HL-60 (cell line): ENCODE measurements around the gene SOBP.

Experiments
- DNase-seq, 2 experiments: peaks; one replicate each; pipeline ENCODE4 v3.0.0-alpha.2; 2010 to 2020; ENCODE audit warnings: low read depth in 1 of 2, low spot score in 1 of 2
- H3K27ac ChIP-seq: fragments of 250-450 bp; sonication (Bioruptor Pico); replicated peaks from 2 replicates; pipeline ENCODE4 v1.5.1; 2020; ENCODE audit warnings: mild to moderate bottlenecking, moderate library complexity
- H3K27me3 ChIP-seq: fragments of 250-450 bp; sonication (Bioruptor Pico); 2 replicates; pipeline ENCODE4 v1.5.1; 2021; ENCODE audit warnings: mild to moderate bottlenecking, moderate library complexity; ENCODE audit not compliant: insufficient read depth, poor library complexity, severe bottlenecking
- H3K4me3 ChIP-seq: replicated peaks from 2 replicates; pipeline ENCODE4 v1.5.1; 2011; ENCODE audit warnings: mild to moderate bottlenecking, control low read depth, low read length; ENCODE audit not compliant: insufficient read depth
- CTCF ChIP-seq: IDR thresholded peaks from one replicate; pipeline ENCODE4 v1.5.1; 2011; ENCODE audit warnings: low read length, control low read depth, inconsistent platforms; ENCODE audit not compliant: insufficient read depth
- GABPA ChIP-seq: IDR thresholded peaks from 2 replicates; pipeline ENCODE4 v1.6.1; 2012; ENCODE audit warnings: low read depth
- POLR2AphosphoS5 ChIP-seq: IDR thresholded peaks from 2 replicates; pipeline ENCODE4 v1.6.1; 2012; ENCODE audit warnings: low read depth
- SPI1 ChIP-seq: IDR thresholded peaks from 2 replicates; pipeline ENCODE4 v1.6.1; 2012; ENCODE audit warnings: low read depth, mild to moderate bottlenecking, borderline replicate concordance
- TF ChIP-seq, protein P1 (sequence below): IDR thresholded peaks from 2 replicates; pipeline ENCODE4 v1.6.1; 2012; ENCODE audit warnings: low read depth; ENCODE audit not compliant: insufficient replicate concordance

Gene SOBP

GRCh38 chr6:107504270-107505026, 14.5 kb downstream of the SOBP start:
- no peak overlapping the region for H3K27ac ChIP-seq
- no peak for TF ChIP-seq SPI1
- no peak overlapping the region for H3K4me3 ChIP-seq
- H3K27me3 ChIP-seq, result peaks cover 2% of the 10 kb centered on the region
- DNase-seq, result no peak

DNA sequence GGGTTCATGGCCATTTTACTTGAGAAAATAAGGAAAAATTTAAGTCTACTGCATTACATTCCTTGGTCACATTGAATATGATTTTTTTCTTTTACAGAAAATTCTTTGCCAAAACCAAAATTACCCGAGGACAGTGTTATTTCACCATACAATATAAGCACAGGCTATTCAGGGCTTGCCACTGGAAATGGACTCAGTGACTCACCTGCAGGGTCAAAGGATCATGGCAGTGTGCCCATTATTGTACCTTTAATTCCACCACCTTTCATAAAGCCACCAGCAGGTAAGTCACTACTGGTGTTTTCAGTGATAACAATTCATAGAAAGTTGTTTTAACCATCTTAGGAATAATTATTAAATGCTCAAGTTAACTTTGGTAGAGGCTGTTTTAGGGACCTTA, 16.2 kb downstream of the SOBP start:
- TF ChIP-seq CTCF, result no peak
- no peak for DNase-seq
- no peaks in the 10 kb centered on the region for H3K27me3 ChIP-seq
- H3K4me3 ChIP-seq, result no peak overlapping the region
- H3K27ac ChIP-seq, result no peak overlapping the region

DNA sequence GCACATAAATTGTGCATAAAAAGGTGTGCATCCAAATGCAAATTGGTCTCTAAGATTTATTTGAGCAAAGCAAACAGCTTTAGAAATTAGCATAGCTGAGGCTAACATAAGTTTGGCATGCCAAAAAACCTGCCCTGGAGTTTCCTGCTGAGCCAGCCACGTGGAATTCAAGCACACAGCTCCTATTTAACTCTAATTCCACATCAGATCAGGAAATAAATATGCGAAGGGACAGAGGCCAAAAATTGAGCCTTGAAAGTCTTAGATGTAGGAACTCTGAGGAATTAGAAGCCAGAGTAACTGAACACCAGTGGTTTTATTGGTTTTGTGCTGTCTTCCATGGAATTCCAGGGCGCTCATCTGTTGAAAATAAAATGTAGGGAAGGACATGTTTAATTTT, 19.6 kb downstream of the SOBP start:
- Histone ChIP-seq H3K27me3 (no peaks in the 10 kb centered on the region), H3K4me3 (no peak overlapping the region), H3K27ac (no peak overlapping the region)
- TF ChIP-seq GABPA, result no peak
- TF ChIP-seq POLR2AphosphoS5, result no peak
- TF ChIP-seq, protein P1, sequence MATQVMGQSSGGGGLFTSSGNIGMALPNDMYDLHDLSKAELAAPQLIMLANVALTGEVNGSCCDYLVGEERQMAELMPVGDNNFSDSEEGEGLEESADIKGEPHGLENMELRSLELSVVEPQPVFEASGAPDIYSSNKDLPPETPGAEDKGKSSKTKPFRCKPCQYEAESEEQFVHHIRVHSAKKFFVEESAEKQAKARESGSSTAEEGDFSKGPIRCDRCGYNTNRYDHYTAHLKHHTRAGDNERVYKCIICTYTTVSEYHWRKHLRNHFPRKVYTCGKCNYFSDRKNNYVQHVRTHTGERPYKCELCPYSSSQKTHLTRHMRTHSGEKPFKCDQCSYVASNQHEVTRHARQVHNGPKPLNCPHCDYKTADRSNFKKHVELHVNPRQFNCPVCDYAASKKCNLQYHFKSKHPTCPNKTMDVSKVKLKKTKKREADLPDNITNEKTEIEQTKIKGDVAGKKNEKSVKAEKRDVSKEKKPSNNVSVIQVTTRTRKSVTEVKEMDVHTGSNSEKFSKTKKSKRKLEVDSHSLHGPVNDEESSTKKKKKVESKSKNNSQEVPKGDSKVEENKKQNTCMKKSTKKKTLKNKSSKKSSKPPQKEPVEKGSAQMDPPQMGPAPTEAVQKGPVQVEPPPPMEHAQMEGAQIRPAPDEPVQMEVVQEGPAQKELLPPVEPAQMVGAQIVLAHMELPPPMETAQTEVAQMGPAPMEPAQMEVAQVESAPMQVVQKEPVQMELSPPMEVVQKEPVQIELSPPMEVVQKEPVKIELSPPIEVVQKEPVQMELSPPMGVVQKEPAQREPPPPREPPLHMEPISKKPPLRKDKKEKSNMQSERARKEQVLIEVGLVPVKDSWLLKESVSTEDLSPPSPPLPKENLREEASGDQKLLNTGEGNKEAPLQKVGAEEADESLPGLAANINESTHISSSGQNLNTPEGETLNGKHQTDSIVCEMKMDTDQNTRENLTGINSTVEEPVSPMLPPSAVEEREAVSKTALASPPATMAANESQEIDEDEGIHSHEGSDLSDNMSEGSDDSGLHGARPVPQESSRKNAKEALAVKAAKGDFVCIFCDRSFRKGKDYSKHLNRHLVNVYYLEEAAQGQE, result no peak
- no peak for TF ChIP-seq CTCF
- TF ChIP-seq SPI1, result no peak
- DNase-seq, result no peak

DNA sequence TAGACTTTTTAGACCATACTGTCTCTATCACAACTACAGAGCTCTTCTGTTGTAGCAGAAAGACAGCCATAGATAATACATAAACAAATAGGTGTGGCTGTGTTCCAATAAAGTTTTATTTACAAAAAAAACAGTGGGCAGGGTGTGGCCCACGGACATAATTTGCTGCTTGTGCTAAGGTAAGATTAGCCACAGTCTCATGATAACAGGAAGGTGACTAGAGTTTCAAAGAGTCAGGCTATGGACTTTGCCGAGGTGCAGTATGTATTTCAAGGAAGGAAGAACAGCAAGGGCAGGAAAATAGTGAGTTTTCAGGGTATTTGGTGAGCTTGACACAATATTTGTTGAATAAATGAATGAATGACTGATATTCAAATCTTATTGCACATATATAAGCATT, 20.2 kb downstream of the SOBP start:
- Histone ChIP-seq H3K27ac (no peak overlapping the region), H3K4me3 (no peak overlapping the region), H3K27me3 (no peaks in the 10 kb centered on the region)
- no peak for TF ChIP-seq SPI1
- DNase-seq, result no peak

GRCh38 chr6:107511511-107511993, 21.6 kb downstream of the SOBP start:
- no peak for DNase-seq
- H3K4me3 ChIP-seq, result no peak overlapping the region
- no peak overlapping the region for H3K27ac ChIP-seq
- H3K27me3 ChIP-seq, result no peaks in the 10 kb centered on the region
- TF ChIP-seq SPI1 (no peak), CTCF (no peak), POLR2AphosphoS5 (no peak), GABPA (no peak)
- TF ChIP-seq, protein P1, result no peak
